Thymus (tissue), 11 donors: ENCODE results near the gene EXOSC10. TPM values are rescaled to one million over a fixed set of nuclear protein-coding genes. Genes with fewer than 3 reads are reported as not detected.
A peak's percentile ranks its signal among the peaks of the same experiment; 100 is the strongest.
"Not testable (repeated sequence)": the region's sequence is repeated elsewhere in the genome, so short reads cannot be mapped to it uniquely, and the experiment has no call there.

Source experiments
- DNase-seq, 9 donors: peaks; one replicate each; pipeline ENCODE4 v3.0.0-alpha.2; 2013; ENCODE audit warnings: low spot score in 9 of 9, low read depth in 6 of 9, missing footprints in 1 of 9
- H3K27ac ChIP-seq, 2 donors: one replicate each; pipeline ENCODE4 v1.5.1; 2013; ENCODE audit warnings: control low read depth in 1 of 2, low read depth in 1 of 2, low read length in 1 of 2, mild to moderate bottlenecking in 1 of 2, moderate library complexity in 1 of 2
- H3K27me3 ChIP-seq, 2 donors: one replicate each; pipeline ENCODE4 v1.5.1; 2013; ENCODE audit warnings: low read length in 1 of 2; ENCODE audit not compliant: control insufficient read depth in 2 of 2, insufficient read depth in 1 of 2
- H3K36me3 ChIP-seq, 2 donors: one replicate each; pipeline ENCODE4 v1.5.1; 2013; ENCODE audit warnings: low read length in 1 of 2, mild to moderate bottlenecking in 1 of 2, moderate library complexity in 1 of 2; ENCODE audit not compliant: control insufficient read depth in 2 of 2, insufficient read depth in 2 of 2
- H3K4me1 ChIP-seq, 2 donors: one replicate each; pipeline ENCODE4 v1.5.1; 2013; ENCODE audit warnings: low read length in 2 of 2; ENCODE audit not compliant: control insufficient read depth in 2 of 2, insufficient read depth in 2 of 2
- H3K4me3 ChIP-seq, 2 donors: one replicate each; pipeline ENCODE4 v1.5.1; 2013; ENCODE audit warnings: low read length in 2 of 2, control low read depth in 1 of 2, mild to moderate bottlenecking in 1 of 2
- H3K9me3 ChIP-seq, 2 donors: one replicate each; pipeline ENCODE4 v1.5.1; 2013; ENCODE audit warnings: low read length in 1 of 2, mild to moderate bottlenecking in 1 of 2; ENCODE audit not compliant: control insufficient read depth in 2 of 2, insufficient read depth in 1 of 2
- WGBS: extraction: QIAGEN DNeasy Blood & Tissue Kit; methylation state at CpG from one replicate; pipeline ENCODE4 v1.1.7; 2013; 5-methylcytosine and 5-hydroxymethylcytosine counted together
- polyA plus RNA-seq: library from polyadenylated mRNA; stranded (reverse); fragments of 200-250 nt; gene quantifications from one replicate; pipeline ENCODE4 v1.2.3, GENCODE V29; 2013
- total RNA-seq: library from RNA; stranded (reverse); fragments of 120-200 nt; gene quantifications from one replicate; pipeline ENCODE4 v1.2.4, GENCODE V29; 2013
- donor health status: healthy.

The EXOSC10 gene
- total and polyA plus RNA-seq, 2 donors, result 44.9 to 52.2 TPM

DNA sequence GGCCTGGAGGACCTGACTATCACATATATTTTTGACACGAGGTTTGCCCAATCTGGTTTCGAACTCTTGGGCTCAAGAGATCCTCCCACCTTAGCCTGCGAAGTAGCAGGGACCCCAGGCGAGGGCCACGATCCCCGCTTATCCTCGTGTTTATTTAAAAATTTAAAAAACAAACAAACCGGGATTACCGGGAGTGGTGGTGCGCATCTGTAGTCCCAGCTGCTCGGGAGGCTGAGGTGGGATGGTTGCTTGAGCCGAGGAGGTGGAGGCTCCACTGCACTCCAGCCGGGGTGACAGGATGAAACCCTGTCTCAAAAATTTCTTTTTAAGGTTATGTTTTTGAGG is 452 bp upstream of the EXOSC10 start:
- Histone ChIP-seq H3K4me3 (peak overlapping the region; percentile 79 to 94), H3K4me1 (peaks cover 5 to 12% of the 10 kb centered on the region in 2 donors), H3K27ac (peak overlapping the region in 1 of 2 donors; percentile 41), H3K36me3 (peaks cover 13 to 15% of the 10 kb centered on the region in 2 donors), H3K27me3 (no peaks in the 10 kb centered on the region), H3K9me3 (peaks cover 0 to 2% of the 10 kb centered on the region in 2 donors)
- no peak for DNase-seq
- WGBS, result 80% methylated on average over 13 of the region's 13 CpGs

- Histone ChIP-seq H3K9me3 (peaks cover 0 to 2% of the 10 kb centered on the region in 2 donors), H3K27ac (peak overlapping the region in 1 of 2 donors; percentile 60), H3K36me3 (peaks cover 24 to 27% of the 10 kb centered on the region in 2 donors), H3K4me3 (peak overlapping the region; percentile 79 to 94), H3K27me3 (no peaks in the 10 kb centered on the region), H3K4me1 (peaks cover 5 to 12% of the 10 kb centered on the region in 2 donors)
- DNase-seq, result peak in 1 of 9 donors; percentile 1
- WGBS, result 26% methylated on average over 5 of the region's 5 CpGs
These were observed 749 bp downstream of the EXOSC10 start for GRCh38 chr1:11098931-11099309.

DNA sequence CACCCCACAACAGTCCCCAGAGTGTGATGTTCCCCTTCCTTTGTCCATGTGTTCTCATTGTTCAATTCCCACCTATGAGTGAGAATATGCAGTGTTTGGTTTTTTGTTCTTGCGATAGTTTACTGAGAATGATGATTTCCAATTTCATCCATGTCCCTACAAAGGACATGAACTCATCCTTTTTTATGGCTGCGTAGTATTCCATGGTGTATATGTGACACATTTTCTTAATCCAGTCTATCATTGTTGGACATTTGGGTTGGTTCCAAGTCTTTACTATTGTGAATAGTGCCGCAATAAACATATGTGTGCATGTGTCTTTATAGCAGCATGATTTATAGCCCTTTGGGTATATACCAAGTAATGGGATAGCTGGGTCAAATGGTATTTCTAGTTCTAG is 15.9 kb downstream of the EXOSC10 start:
- not testable (repeated sequence) for H3K4me3 ChIP-seq, DNase-seq, H3K4me1 ChIP-seq, H3K9me3 ChIP-seq, H3K27me3 ChIP-seq, H3K27ac ChIP-seq
- WGBS, result 94% methylated on average over 2 of the region's 3 CpGs
- H3K36me3 ChIP-seq, result peaks cover 44 to 52% of the 10 kb centered on the region in 2 donors

GRCh38 chr1:11080931-11081330 is 18.7 kb downstream of the EXOSC10 start:
- no peak for DNase-seq
- 90% methylated on average over 12 of the region's 12 CpGs for WGBS
- Histone ChIP-seq H3K9me3 (no peaks in the 10 kb centered on the region), H3K4me3 (no peak overlapping the region), H3K27me3 (no peaks in the 10 kb centered on the region), H3K27ac (no peak overlapping the region), H3K4me1 (no peaks in the 10 kb centered on the region), H3K36me3 (peaks cover 44 to 57% of the 10 kb centered on the region in 2 donors)

- H3K4me1 ChIP-seq, result no peaks in the 10 kb centered on the region
- no peak overlapping the region for H3K4me3 ChIP-seq
- peaks cover 65 to 78% of the 10 kb centered on the region in 2 donors for H3K36me3 ChIP-seq
- H3K27ac ChIP-seq, result no peak overlapping the region
- no peaks in the 10 kb centered on the region for H3K27me3 ChIP-seq
- no peaks in the 10 kb centered on the region for H3K9me3 ChIP-seq
- 93% methylated on average over 2 of the region's 2 CpGs for WGBS
- no peak for DNase-seq
These were observed 21.0 kb downstream of the EXOSC10 start for GRCh38 chr1:11078631-11079030.

DNA sequence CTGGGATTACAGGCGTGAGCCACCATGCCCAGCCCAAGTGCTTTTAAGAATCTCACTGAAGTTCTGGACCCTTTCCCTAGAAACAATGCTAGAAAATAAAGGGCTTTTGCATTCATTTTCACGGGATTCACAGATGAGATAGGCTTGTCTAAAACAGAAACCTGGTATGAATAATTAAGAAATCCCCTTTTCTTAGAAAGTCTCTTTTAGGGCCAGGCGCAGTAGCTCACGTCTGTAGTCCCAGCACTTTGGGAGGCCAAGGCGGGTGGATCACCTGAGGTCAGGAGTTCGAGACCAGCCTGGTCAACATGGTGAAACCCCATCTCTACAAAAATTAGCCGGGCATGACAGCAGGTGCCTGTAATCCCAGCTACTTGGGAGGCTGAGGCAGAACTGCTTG is 26.3 kb downstream of the EXOSC10 start:
- not testable (repeated sequence) for DNase-seq
- 99% methylated on average over 7 of the region's 7 CpGs for WGBS
- H3K36me3 ChIP-seq, result peaks cover 81 to 89% of the 10 kb centered on the region in 2 donors

GRCh38 chr1:11072216-11072917 is 27.3 kb downstream of the EXOSC10 start:
- no peak for DNase-seq
- WGBS, result 90% methylated on average over 13 of the region's 13 CpGs

More for the DNA sequence above, 26.3 kb downstream of the EXOSC10 start:
- peaks cover 0 to 13% of the 10 kb centered on the region in 2 donors for H3K4me1 ChIP-seq
- H3K27me3 ChIP-seq, H3K4me3 ChIP-seq, H3K9me3 ChIP-seq, H3K27ac ChIP-seq: not testable (repeated sequence)

GRCh38 chr1:11071463-11072215 is 28.0 kb downstream of the EXOSC10 start:
- Histone ChIP-seq H3K36me3 (peaks cover 88 to 90% of the 10 kb centered on the region in 2 donors), H3K4me3 (no peak overlapping the region), H3K27ac (no peak overlapping the region), H3K4me1 (peaks cover 0 to 13% of the 10 kb centered on the region in 2 donors), H3K27me3 (no peaks in the 10 kb centered on the region), H3K9me3 (no peaks in the 10 kb centered on the region)
- 91% methylated on average over 15 of the region's 15 CpGs for WGBS
- DNase-seq, result no peak

More at GRCh38 chr1:11072216-11072917, 27.3 kb downstream of the EXOSC10 start:
- Histone ChIP-seq H3K4me3 (no peak overlapping the region), H3K9me3 (no peaks in the 10 kb centered on the region), H3K27me3 (no peaks in the 10 kb centered on the region), H3K36me3 (peaks cover 89 to 93% of the 10 kb centered on the region in 2 donors), H3K27ac (no peak overlapping the region), H3K4me1 (peaks cover 0 to 13% of the 10 kb centered on the region in 2 donors)

DNA sequence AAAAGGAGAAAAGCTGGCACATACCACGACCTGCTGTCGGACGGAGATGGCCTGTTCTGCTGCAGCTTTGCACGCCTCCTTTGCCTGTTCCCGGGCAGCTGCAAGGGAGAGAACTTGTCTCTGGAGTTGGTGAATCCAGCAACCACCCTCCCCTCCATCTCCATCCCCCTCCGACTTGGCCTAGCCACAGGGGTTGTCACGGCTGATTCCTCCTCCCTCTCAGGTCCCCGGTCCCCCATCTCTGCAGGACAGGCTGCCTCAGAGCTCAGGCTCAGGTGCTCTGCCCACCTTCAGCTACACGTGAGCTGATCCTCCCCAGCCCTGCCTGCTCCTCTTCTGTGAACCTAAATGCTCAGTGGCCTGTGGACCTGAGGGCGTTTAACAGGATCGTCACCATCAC is 28.8 kb downstream of the EXOSC10 start:
- H3K4me1 ChIP-seq, result peaks cover 0 to 13% of the 10 kb centered on the region in 2 donors
- no peak for DNase-seq
- H3K27ac ChIP-seq, result no peak overlapping the region
- WGBS, result 96% methylated on average over 11 of the region's 11 CpGs
- H3K36me3 ChIP-seq, result peaks cover 87 to 88% of the 10 kb centered on the region in 2 donors
- no peaks in the 10 kb centered on the region for H3K9me3 ChIP-seq
- H3K4me3 ChIP-seq, result no peak overlapping the region
- H3K27me3 ChIP-seq, result no peaks in the 10 kb centered on the region
